Measurements from ENCODE around the gene AMOTL2. TPM values are rescaled to one million over a fixed set of nuclear protein-coding genes. Genes with fewer than 3 reads are reported as not detected.

Gene AMOTL2
- total RNA-seq, 1 donor from 2014 or later: 281 TPM

DNA sequence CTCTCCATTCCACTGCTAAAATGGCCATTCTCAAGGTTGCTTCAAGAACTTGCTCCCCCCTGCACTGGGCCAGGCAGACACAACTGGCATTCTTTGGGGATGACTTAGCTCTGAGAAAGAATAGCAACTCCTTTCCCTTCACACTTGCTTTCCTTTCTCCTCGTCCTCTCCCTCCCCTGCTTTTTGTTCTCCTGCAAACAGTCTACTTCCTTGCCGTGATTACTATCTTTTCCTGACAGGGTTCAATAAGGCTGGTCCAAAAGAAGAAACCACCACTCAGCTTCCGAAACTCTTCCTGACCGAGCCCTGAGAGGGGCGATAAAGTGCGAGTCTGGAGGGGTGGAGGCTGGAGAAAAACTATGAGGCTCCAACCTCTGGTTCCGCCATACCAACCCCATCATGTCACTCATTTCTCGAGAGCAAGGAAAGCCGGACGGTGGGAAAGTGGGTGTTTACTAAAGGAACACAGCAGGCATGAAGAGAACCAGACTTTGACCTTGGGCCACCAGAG is 5.0 kb downstream of the AMOTL2 start:
- Mint-ChIP-seq H3K4me1 (peaks cover 65% of the 10 kb centered on the region), H3K4me3 (peak overlapping the region; percentile 36), H3K36me3 (peaks cover 31% of the 10 kb centered on the region), H3K27ac (peak overlapping the region; percentile 90), H3K27me3 (ENCODE audit: low read depth) (no peaks in the 10 kb centered on the region), H3K9me3 (no peaks in the 10 kb centered on the region)
- TF ChIP-seq, protein P1, sequence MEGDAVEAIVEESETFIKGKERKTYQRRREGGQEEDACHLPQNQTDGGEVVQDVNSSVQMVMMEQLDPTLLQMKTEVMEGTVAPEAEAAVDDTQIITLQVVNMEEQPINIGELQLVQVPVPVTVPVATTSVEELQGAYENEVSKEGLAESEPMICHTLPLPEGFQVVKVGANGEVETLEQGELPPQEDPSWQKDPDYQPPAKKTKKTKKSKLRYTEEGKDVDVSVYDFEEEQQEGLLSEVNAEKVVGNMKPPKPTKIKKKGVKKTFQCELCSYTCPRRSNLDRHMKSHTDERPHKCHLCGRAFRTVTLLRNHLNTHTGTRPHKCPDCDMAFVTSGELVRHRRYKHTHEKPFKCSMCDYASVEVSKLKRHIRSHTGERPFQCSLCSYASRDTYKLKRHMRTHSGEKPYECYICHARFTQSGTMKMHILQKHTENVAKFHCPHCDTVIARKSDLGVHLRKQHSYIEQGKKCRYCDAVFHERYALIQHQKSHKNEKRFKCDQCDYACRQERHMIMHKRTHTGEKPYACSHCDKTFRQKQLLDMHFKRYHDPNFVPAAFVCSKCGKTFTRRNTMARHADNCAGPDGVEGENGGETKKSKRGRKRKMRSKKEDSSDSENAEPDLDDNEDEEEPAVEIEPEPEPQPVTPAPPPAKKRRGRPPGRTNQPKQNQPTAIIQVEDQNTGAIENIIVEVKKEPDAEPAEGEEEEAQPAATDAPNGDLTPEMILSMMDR (IDR thresholded peaks at IDR 0.05; ENCODE audit: unreplicated experiment): no peak
- DNase-seq (ENCODE audit: low spot score in 2 of 2, unreplicated experiment in 2 of 2): no peak

DNA sequence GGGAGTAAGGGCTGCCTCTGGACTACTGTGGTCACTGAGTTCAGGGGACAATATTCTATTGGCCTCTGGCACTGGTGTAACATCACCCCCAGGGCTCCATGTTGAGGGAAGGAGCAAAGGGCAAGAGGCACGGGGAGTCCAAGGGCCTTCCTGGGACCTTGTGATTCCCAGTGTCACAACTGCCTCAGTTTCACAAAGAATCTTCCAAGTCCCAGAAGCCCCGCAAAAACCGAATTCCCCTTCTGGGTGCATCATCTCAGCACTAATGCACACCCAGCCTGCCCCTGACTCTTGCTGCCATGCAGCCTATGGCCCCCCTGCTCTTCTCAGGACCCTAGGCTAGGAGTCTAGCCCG is 5.5 kb downstream of the AMOTL2 start:
- TF ChIP-seq, protein P1 (IDR thresholded peaks at IDR 0.05; ENCODE audit: unreplicated experiment): no peak
- Mint-ChIP-seq H3K36me3 (peaks cover 31% of the 10 kb centered on the region), H3K4me1 (peaks cover 68% of the 10 kb centered on the region), H3K4me3 (no peak overlapping the region), H3K9me3 (no peaks in the 10 kb centered on the region), H3K27me3 (ENCODE audit: low read depth) (no peaks in the 10 kb centered on the region), H3K27ac (peak overlapping the region; percentile 90)
- no peak for DNase-seq (ENCODE audit: low spot score in 2 of 2, unreplicated experiment in 2 of 2)

DNA sequence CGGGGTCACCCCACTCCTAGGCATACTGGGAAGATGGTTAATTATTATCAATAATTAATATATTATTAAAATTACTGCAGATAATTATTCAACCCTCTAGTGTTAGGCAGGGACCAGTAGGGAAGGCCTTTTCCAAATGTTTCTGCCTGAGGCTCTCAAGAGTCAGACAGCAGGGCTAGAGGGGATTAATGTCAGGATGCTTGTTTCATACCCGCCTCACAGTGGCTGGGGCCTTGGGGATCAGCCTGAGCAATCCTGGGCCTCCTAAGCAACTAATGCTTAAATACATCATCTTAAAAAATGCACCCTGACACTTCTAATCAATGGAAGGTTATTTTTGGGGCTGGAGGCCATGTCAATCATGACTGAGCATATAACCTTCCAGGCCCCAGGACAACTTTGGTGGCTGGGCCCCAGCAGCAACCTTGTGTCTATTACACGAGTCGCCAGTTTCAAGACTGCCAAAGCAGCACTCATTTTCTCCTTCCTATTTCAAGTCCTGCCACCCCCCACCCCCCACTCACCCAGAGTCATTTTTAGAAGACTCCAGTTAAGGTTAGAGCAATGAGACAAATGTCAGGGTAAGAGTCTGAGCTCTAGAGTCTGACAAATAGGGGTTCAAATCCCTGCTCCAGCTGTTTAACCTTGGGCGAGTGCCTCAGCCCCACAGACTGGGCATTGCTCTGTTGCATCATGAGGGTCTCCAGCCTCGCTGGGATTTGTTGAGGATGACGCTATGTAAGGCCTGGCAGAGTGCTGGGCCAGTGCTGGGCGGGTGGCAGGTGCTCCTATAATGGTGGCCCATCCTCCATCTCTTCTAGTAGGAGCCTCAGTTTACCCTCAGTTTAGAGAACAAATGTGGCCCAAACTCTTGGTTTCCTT is 6.1 kb downstream of the AMOTL2 start:
- Mint-ChIP-seq H3K27ac (peak overlapping the region; percentile 90), H3K4me3 (no peak overlapping the region), H3K36me3 (peaks cover 31% of the 10 kb centered on the region), H3K9me3 (no peaks in the 10 kb centered on the region), H3K4me1 (peaks cover 74% of the 10 kb centered on the region), H3K27me3 (ENCODE audit: low read depth) (no peaks in the 10 kb centered on the region)
- DNase-seq (ENCODE audit: low spot score in 2 of 2, unreplicated experiment in 2 of 2): no peak
- TF ChIP-seq, protein P1 (IDR thresholded peaks at IDR 0.05; ENCODE audit: unreplicated experiment): no peak

DNA sequence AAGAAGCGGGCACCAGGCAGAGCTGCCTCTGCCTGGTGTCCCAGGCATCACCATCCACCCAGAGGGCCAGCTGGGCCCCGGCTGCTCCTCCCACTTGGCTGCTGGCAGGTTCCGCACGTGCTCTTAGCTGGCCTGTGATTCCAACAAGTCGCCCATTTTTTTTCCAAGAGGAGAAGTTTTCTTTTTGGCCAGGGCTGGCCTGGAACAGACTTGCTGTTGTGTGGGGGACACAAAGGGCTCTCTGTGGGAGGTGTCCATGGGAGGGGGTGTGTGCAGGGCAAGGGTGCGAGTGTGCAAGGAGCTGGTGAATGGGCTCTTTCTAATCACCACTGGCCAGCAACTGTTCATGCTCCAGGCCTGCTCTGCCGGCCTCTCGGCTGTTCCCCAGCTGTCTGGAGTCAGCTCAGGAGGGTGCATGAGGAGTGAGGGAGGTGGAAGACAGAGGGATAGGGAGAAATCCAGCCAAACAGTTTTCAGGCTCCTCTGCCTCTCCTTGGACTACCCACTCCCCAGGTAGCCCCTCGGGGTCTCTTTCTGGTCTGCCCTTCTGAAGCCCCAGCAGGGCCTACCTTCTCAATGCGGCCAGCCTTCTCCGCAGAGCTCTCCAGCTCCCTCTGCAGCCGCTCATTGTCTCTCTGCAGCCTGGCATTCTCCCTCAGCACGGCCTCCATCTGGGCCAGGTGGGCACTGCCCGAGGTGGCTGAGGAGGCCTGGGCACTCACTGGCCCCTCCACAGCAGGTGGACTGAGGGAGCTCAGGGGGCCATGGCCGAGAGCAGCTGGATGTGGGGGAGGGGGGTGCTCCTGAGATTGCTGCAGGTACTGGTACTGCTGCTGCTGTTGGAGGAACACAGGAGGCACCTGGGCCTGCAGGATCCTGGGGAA is 7.1 kb downstream of the AMOTL2 start:
- H3K9me3 Mint-ChIP-seq: no peaks in the 10 kb centered on the region
- H3K27me3 Mint-ChIP-seq (ENCODE audit: low read depth): no peaks in the 10 kb centered on the region
- peak overlapping the region; percentile 98 for H3K27ac Mint-ChIP-seq
- no peak for DNase-seq (ENCODE audit: low spot score in 2 of 2, unreplicated experiment in 2 of 2)
- H3K4me1 Mint-ChIP-seq: peaks cover 70% of the 10 kb centered on the region
- H3K36me3 Mint-ChIP-seq: peaks cover 33% of the 10 kb centered on the region
- TF ChIP-seq, protein P1 (IDR thresholded peaks at IDR 0.05; ENCODE audit: unreplicated experiment): no peak
- H3K4me3 Mint-ChIP-seq: no peak overlapping the region

DNA sequence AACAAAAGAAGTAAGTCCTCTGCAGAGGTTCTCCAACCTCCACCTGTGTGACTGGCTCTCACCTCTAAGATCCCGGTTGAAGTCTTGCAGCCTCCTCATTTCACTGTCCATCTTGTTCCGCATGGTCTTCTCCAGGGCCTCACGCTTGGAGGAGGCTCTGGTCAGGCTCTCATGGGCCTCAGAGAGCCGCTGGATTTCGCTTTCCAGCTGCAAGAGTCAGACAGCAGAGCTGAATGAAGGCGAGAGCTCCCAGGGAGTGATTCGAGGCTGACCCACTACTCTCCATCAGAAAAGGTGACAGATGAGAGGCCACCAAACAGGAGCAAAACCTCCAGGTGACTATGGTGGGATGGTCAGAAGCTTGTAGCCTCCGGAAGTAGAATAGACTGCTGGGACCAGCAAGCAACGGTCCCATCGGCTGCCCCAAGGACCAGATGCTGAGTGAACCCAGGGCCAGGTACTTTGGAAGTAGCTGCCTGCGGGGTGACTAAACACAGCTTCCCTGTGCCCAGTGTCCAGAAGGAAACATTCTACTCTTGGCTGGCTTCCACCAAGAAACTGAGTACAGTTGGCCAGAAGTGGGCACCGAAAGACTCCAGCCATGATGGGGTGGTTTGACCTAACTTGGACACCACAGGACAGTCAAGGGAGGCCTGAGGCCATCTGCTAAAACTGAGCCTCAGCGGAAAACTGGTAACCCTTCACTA is 7.9 kb downstream of the AMOTL2 start:
- DNase-seq (ENCODE audit: low spot score in 2 of 2, unreplicated experiment in 2 of 2): peak in 1 of 2 experiments; percentile 26
- Mint-ChIP-seq H3K4me1 (peaks cover 62% of the 10 kb centered on the region), H3K4me3 (no peak overlapping the region), H3K36me3 (peaks cover 32% of the 10 kb centered on the region), H3K9me3 (no peaks in the 10 kb centered on the region), H3K27ac (peak overlapping the region; percentile 98), H3K27me3 (ENCODE audit: low read depth) (no peaks in the 10 kb centered on the region)
- TF ChIP-seq, protein P1 (IDR thresholded peaks at IDR 0.05; ENCODE audit: unreplicated experiment): no peak
